DOHH2 (cell line): ENCODE results near the gene HAUS3.

ENCODE experiments used
- EZH2phosphoT487 ChIP-seq: fragments of 200-600 bp; sonication (generic); IDR thresholded peaks from 2 replicates; pipeline ENCODE4 v1.6.1; 2017; ENCODE audit warnings: borderline replicate concordance, mild to moderate bottlenecking, antibody characterized with exemption, low read length, moderate library complexity, mixed read lengths
- TF ChIP-seq, protein P1 (sequence below): fragments of 200-600 bp; sonication (generic); IDR thresholded peaks from one replicate; pipeline ENCODE4 v1.5.1; 2014; ENCODE audit warnings: antibody characterized with exemption, mild to moderate bottlenecking, low read depth, low read length; ENCODE audit not compliant: poor library complexity, severe bottlenecking

DNA sequence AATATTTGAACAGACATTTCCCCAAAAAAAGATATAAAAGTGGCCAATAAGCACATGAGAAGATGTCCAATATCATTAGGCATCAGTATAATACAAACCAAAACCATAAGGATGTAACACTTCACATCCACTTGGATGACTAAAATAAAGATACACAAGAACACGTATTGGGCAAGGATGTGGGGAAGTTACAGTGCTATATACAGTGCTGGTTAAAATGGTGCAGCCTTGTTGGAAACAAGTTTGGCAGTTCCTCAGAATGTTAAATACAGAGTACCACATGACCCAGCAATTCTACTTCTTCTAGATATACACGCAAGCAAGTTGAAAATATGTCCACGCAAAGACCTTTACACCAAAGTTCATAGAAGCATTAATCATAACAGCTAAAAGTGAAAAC, 58.9 kb downstream of the HAUS3 start:
- TF ChIP-seq EZH2phosphoT487 = no peak
- TF ChIP-seq, protein P1, sequence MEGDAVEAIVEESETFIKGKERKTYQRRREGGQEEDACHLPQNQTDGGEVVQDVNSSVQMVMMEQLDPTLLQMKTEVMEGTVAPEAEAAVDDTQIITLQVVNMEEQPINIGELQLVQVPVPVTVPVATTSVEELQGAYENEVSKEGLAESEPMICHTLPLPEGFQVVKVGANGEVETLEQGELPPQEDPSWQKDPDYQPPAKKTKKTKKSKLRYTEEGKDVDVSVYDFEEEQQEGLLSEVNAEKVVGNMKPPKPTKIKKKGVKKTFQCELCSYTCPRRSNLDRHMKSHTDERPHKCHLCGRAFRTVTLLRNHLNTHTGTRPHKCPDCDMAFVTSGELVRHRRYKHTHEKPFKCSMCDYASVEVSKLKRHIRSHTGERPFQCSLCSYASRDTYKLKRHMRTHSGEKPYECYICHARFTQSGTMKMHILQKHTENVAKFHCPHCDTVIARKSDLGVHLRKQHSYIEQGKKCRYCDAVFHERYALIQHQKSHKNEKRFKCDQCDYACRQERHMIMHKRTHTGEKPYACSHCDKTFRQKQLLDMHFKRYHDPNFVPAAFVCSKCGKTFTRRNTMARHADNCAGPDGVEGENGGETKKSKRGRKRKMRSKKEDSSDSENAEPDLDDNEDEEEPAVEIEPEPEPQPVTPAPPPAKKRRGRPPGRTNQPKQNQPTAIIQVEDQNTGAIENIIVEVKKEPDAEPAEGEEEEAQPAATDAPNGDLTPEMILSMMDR = no peak
